Ovary (tissue), 3 donors: ENCODE results near the gene SMU1.
A peak's percentile ranks its signal among the peaks of the same experiment; 100 is the strongest.

Experiments used
- CTCF ChIP-seq, 3 donors: fragments of 450-650 bp in 2 of 3; fragments of 200-600 bp in 1 of 3; IDR thresholded peaks; one replicate each; pipeline versions ENCODE4 v1.5.1 to v1.8.0; 2016 to 2022; ENCODE audit warnings: antibody characterized with exemption in 3 of 3, mild to moderate bottlenecking in 1 of 3
- POLR2A ChIP-seq: fragments of 450-650 bp; IDR thresholded peaks from one replicate; pipeline ENCODE4 v1.6.1; 2017; ENCODE audit warnings: antibody characterized with exemption, mild to moderate bottlenecking, moderate library complexity
- donor health status: DM: no; HTN: no; CAD: no.

DNA sequence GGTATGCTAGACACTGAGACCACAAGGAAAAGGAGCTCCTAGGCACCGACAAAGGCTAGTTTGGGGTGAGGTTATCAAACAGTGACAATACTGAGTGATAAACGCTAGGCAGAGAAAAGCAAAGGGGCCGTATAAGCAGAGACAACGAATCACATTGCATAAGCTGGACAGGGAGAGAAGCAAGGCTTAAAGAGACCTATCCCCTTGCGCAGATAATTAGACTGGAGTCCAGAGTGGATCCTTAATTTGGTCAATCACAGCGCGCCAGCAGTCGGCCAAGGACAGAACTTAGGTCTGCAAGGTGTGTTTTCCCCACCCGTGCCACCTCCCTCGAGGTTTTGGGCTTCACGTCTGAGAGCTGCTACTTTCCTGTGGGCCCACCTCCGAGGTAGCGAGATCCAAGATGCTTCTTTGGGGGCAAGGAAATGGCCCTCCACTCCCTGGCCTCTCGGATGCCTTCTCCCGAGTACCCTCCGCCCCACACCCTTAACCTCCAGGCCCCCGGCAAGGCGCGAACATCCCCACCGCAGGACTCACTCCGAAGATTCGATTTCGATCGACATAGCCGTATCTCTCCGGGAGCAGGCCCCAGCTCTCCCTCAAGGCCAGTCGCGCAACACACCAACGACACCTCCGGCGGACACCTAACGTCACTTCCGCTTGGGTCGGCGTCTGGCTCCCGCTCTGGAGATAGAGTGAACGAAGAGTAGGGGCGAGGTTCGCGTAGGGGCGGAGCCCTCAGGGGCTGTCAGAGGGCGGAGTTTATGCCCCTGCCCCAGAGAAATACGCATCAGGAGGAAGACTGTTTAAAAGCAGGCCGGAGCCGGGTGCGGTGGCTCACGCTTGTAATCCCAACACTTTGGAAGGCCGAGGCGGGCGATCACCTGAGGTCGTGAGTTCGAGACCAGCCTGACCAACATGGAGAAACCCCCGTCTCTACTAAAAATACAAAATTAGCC is at the start of gene SMU1:
- TF ChIP-seq POLR2A (peak; percentile 87), CTCF (IDR thresholded peaks at IDR 0.05) (peak in 1 of 3 donors; percentile 9)
